ENCODE measurements around the gene KIF19. TPM values are rescaled to one million over a fixed set of nuclear protein-coding genes. Genes with fewer than 3 reads are reported as not detected.

Gene KIF19
- total and polyA plus RNA-seq, 10 of the 15 experiments (the other 5 are each of a cell fraction or from before 2014, with no cell fraction given) = 0.06 to 0.07 TPM; not detected in 8

GRCh38 chr17:74299226-74300009, 26.6 kb upstream of the KIF19 start:
- H3K27me3 ChIP-seq (replicated peaks in 1 of 2; ENCODE audit: control insufficient read depth in 2 of 2, insufficient read depth in 2 of 2, low read length in 1 of 2) = no peaks in the 10 kb centered on the region
- no peak for TF ChIP-seq HCFC1 (IDR thresholded peaks at IDR 0.05; ENCODE audit: low read length)
- TF ChIP-seq BCLAF1 (IDR thresholded peaks at IDR 0.05) = no peak
- TF ChIP-seq CHD4 (IDR thresholded peaks at IDR 0.05) = no peak
- no peak for TF ChIP-seq FOXM1 (IDR thresholded peaks at IDR 0.05; ENCODE audit: low read depth, low read length)
- no peak for TF ChIP-seq NKRF (conservative IDR thresholded peaks at IDR 0.05)
- H3K4me1 ChIP-seq (ENCODE audit: control insufficient read depth, insufficient read depth, low read length) = no peaks in the 10 kb centered on the region
- H2AFZ ChIP-seq (ENCODE audit: control insufficient read depth, low read depth, low read length) = no peak overlapping the region
- H3K27ac ChIP-seq (ENCODE audit: control insufficient read depth, insufficient read depth) = no peak overlapping the region
- FAIRE-seq (no peak), DNase-seq (ENCODE audit: low read depth, low spot score) (no peak), ATAC-seq (no peak)
- in situ Hi-C loops (cut with MboI) (loop anchor here (25.0 kb wide), 1 partner anchor 1887 kb away; no protein-coding TSS in a partner anchor), intact Hi-C loops (cut with micrococcal nuclease; ENCODE audit: unreplicated experiment) (loop anchor here (2.0 to 5.0 kb wide), 4 partner anchors 55 to 303 kb away; partner anchors contain the start of gene CD300LB)
- RAD21 ChIA-PET (ENCODE audit: unreplicated experiment) = interaction anchor here (0.7 to 7.9 kb wide), 11 partner anchors 14 to 233 kb away, joined by 3 to 102 read pairs (median 3); partner anchors contain the start of gene TTYH2
- SMC1A ChIA-PET (ENCODE audit: uncharacterized antibody, unreplicated experiment) = interaction anchor here (0.7 to 6.8 kb wide), 7 partner anchors 14 to 169 kb away, joined by 3 to 101 read pairs (median 3); partner anchors contain the start of gene TTYH2
- no peaks in the 10 kb centered on the region for H3K36me3 ChIP-seq (ENCODE audit: control insufficient read depth in 2 of 2, insufficient read depth in 2 of 2, low read length in 1 of 2)
- CTCF ChIA-PET = interaction anchor here (0.6 to 8.5 kb wide), 21 partner anchors 9 to 1764 kb away, joined by 3 to 160 read pairs (median 5); partner anchors contain the start of genes BTBD17, CD300LB, GPR142 and RPL38
- POLR2A ChIA-PET = no interaction called here
- no peaks in the 10 kb centered on the region; the same call in 2 of the 3 replicates for H3K9me3 ChIP-seq (replicated peaks; ENCODE audit: control insufficient read depth, insufficient read depth, low read length)
- H3K9ac ChIP-seq (ENCODE audit: control insufficient read depth, insufficient read depth, low read length) = no peak overlapping the region
- H3K4me3 ChIP-seq = no peak overlapping the region
- no TSS peak for BruUV-seq (replicated peaks)
- H3K4me2 ChIP-seq (ENCODE audit: control insufficient read depth, insufficient read depth) = no peak overlapping the region
- H3K79me2 ChIP-seq (ENCODE audit: control insufficient read depth, insufficient read depth, low read length) = no peaks in the 10 kb centered on the region
- H4K20me1 ChIP-seq (ENCODE audit: control insufficient read depth, insufficient read depth) = no peaks in the 10 kb centered on the region; the same call in 1 of the 2 replicates
- whole genome bisulfite sequencing (ENCODE audit: insufficient coverage, insufficient replicate concordance, low lambda C conversion rate, missing lambda C conversion rate) = 41% methylated on average over 11 of the region's 11 CpGs
